GM18526 (cell line): ENCODE measurements around the gene CSF2RB.

ENCODE experiments used
- POLR2A ChIP-seq: IDR thresholded peaks from 3 replicates; pipeline ENCODE4 v1.6.1; 2011; ENCODE audit not compliant: insufficient read length; ENCODE audit errors: extremely low read depth

CSF2RB gene

GRCh38 chr22:36985211-36985889 is 71.9 kb downstream of the CSF2RB start:
- TF ChIP-seq POLR2A: no peak

- no peak for TF ChIP-seq POLR2A
Observed at GRCh38 chr22:36986242-36986821, 72.9 kb downstream of the CSF2RB start.

- TF ChIP-seq POLR2A: no peak
Observed at GRCh38 chr22:36988075-36988832, 74.8 kb downstream of the CSF2RB start.
